Coronary artery (tissue), 2 donors: ENCODE results near the gene TGFBRAP1.
A peak's percentile ranks its signal among the peaks of the same experiment; 100 is the strongest.

Experiments
- DNase-seq: peaks from one replicate; pipeline ENCODE4 v3.0.0-alpha.2; 2017; ENCODE audit warnings: low spot score
- H3K27ac ChIP-seq, 2 donors: fragments of 200-600 bp; sonication (generic); one replicate each; pipeline ENCODE4 v1.5.1; 2016 to 2019
- H3K4me3 ChIP-seq: fragments of 200-600 bp; sonication (generic); 2 replicates; pipeline ENCODE4 v1.5.1; 2016; ENCODE audit warnings: mild to moderate bottlenecking, moderate library complexity
- TF ChIP-seq, protein P1 (sequence below): fragments of 200-600 bp; sonication (generic); IDR thresholded peaks from one replicate; pipeline ENCODE4 v1.5.1; 2019; ENCODE audit warnings: antibody characterized with exemption

The TGFBRAP1 gene, protein sequence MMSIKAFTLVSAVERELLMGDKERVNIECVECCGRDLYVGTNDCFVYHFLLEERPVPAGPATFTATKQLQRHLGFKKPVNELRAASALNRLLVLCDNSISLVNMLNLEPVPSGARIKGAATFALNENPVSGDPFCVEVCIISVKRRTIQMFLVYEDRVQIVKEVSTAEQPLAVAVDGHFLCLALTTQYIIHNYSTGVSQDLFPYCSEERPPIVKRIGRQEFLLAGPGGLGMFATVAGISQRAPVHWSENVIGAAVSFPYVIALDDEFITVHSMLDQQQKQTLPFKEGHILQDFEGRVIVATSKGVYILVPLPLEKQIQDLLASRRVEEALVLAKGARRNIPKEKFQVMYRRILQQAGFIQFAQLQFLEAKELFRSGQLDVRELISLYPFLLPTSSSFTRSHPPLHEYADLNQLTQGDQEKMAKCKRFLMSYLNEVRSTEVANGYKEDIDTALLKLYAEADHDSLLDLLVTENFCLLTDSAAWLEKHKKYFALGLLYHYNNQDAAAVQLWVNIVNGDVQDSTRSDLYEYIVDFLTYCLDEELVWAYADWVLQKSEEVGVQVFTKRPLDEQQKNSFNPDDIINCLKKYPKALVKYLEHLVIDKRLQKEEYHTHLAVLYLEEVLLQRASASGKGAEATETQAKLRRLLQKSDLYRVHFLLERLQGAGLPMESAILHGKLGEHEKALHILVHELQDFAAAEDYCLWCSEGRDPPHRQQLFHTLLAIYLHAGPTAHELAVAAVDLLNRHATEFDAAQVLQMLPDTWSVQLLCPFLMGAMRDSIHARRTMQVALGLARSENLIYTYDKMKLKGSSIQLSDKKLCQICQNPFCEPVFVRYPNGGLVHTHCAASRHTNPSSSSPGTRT

DNA sequence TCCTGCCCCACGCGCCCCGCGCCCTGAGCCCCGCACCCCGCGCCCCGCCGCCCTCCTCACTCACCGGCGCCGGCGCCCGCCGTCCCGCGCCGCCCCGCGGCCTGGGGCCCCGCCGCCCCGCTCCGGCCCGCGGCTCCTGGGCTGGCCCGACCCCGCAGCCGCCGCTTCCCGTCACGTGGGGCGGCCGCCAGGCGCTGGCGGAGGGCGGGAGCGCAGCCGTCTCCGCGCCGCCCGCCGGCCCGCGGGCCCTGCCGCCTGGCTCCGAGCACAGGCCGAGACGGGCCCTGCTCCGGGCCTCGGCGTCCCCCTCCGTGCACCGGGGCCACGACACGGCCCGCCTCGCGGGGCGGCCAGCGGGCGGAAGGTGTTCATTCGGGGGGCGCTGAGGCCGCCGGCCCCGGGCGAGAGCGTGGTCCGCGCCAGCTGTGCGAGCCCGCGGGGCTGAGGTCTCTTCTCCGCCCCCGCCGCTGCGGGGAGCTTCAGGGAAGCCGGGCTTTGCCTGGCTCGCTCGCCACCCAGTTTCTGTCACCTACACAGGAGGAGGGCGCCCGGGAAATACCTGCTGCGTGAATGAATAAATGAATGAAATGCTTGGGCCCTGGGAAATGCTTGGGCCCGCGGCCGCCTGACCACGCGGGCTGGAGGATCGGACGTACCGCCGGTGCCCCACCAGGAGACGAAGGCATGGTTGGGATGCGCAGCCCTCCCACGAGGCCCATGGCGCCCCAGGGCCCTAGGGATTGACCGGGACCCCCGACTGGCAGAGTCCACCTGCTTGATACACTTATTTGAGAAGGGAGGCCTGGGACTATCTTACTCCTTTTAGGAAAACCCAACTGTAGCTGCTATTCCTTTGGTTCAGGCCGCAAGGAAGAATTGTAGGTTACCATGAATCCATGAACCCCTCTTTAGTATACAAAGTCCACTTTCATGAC, at the start of gene TGFBRAP1:
Gene TGFBRAP1, minus strand, starts transcription at position 175 of the 935 bp plus-strand sequence. CDS start 21,434 bp downstream, outside the sequence.
- peak; percentile 77 for DNase-seq
- peak within 1 kb of the TSS; percentile 96 for H3K4me3 ChIP-seq
- TF ChIP-seq, protein P1, sequence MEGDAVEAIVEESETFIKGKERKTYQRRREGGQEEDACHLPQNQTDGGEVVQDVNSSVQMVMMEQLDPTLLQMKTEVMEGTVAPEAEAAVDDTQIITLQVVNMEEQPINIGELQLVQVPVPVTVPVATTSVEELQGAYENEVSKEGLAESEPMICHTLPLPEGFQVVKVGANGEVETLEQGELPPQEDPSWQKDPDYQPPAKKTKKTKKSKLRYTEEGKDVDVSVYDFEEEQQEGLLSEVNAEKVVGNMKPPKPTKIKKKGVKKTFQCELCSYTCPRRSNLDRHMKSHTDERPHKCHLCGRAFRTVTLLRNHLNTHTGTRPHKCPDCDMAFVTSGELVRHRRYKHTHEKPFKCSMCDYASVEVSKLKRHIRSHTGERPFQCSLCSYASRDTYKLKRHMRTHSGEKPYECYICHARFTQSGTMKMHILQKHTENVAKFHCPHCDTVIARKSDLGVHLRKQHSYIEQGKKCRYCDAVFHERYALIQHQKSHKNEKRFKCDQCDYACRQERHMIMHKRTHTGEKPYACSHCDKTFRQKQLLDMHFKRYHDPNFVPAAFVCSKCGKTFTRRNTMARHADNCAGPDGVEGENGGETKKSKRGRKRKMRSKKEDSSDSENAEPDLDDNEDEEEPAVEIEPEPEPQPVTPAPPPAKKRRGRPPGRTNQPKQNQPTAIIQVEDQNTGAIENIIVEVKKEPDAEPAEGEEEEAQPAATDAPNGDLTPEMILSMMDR, result no peak
- H3K27ac ChIP-seq, result peak within 1 kb of the TSS; percentile 77 to 94

DNA sequence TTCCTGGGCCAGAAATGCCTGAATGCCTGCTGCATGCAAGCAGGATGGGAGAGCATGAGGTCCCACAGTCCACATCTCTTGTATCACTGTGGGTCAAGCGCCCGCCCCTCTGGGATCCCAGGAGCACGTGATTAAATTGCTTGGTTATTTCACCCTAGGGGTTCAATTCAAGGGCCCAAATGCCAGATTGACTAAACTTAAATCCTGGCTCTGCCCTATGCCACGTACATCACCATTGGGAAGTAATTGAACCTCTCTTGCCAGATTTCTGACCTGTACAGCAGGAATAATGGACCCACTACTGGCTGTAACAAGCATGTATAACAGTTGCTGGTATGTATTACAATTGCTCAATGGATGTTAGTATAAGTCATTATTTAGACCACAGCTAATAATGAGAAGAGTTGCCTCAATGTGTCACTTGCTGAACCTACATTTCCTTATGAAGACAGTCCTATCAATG, 49.4 kb upstream of the TGFBRAP1 start:
- Histone ChIP-seq H3K4me3 (no peak overlapping the region), H3K27ac (no peak overlapping the region)
- TF ChIP-seq, protein P1, result no peak
- DNase-seq, result peak; percentile 49

DNA sequence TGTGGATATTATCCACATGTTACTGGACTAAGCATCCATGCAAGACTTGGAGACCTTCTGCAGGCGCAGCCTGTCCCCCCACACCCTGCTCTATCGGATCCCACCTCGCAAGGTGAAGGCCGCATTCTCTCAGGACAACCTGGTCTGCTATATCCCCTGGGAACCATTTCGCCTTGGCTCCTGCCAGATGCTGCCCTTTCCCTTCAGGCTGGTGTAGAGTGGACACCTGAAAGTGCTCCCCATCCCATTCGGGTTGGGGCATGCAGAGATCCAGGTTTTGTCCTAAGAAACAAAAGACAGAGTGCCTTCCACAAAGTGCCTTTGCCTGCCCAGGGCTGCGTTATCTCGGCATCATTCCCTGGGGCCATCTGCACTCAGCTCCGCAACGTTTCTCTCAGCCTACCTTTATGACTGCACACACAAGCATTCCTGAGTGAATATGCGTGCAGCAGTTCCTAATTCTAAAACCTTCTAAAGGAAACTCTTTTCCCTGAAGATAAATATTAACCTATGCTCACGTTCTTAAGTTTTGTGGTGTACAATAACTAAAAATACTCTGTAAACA, 48.8 kb upstream of the TGFBRAP1 start:
- DNase-seq, result no peak
- H3K27ac ChIP-seq, result no peak overlapping the region
- TF ChIP-seq, protein P1, result no peak
- H3K4me3 ChIP-seq, result no peak overlapping the region

DNA sequence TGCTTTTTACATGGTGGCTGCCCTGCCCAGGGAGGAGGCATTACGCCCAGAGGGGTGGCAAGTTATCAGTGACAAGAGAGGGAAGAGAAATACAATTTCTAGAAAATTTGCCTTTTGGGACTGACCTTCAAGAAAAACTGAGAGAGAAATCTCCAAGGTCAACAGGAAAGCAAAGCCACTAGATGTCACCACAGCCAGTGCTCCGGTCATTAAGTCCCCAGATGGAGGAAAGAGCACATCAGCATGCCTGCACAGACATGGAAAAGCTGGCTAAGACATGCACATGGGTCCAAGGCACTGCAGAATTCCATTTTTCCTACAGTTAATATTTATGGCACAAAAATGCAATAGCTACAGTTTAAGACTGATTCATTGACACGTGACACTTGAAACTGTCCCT, 48.3 kb upstream of the TGFBRAP1 start:
- DNase-seq, result no peak
- H3K27ac ChIP-seq, result no peak overlapping the region
- TF ChIP-seq, protein P1, result no peak
- no peak overlapping the region for H3K4me3 ChIP-seq

DNA sequence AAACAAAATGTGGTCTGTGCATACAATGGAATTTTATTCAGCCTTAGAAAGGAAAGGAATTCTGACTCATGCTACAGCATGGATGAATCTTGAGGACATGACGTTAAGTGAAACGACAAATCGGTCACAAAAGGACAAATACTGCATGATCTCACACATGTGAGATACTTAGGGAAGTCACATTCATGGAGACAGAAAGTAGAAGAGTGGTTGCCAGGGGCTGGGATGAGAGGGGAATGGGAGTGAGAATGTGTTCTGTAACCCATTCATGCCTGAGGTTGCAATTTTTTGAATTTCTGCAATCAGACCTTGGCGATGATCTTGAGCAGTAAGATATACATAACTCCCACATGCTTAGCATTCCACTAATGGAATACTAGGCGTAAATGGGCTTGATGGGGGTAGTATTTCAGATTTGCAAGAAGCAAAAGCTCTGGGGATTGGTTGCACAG, 47.3 kb upstream of the TGFBRAP1 start:
- H3K27ac ChIP-seq, result peak overlapping the region in 1 of 2 donors; percentile 89
- no peak for DNase-seq
- H3K4me3 ChIP-seq, result no peak overlapping the region
- TF ChIP-seq, protein P1, result no peak

DNA sequence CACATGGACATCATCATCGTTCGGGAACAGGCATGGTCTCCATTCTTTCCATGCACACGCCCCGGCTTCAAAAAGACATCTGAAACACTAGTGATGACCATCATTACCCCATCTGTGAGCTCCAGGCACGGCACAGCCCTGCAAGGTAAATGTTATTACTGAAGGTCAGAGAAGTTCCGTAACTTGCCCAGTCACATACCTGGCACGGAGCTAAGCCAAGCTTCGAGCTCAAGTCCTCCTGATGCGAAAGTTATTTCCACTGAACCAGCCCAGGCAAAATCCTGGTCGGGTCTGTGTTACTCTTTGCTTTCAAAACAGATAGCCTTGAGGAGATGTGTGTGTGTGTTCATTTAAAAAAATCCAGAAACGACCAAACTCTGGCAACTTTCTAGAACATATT, 46.5 kb upstream of the TGFBRAP1 start:
- DNase-seq, result no peak
- no peak overlapping the region for H3K4me3 ChIP-seq
- TF ChIP-seq, protein P1, result no peak
- peak overlapping the region in 1 of 2 donors; percentile 89 for H3K27ac ChIP-seq
